ENCODE measurements around the gene ATP11B.

Gene ATP11B

DNA sequence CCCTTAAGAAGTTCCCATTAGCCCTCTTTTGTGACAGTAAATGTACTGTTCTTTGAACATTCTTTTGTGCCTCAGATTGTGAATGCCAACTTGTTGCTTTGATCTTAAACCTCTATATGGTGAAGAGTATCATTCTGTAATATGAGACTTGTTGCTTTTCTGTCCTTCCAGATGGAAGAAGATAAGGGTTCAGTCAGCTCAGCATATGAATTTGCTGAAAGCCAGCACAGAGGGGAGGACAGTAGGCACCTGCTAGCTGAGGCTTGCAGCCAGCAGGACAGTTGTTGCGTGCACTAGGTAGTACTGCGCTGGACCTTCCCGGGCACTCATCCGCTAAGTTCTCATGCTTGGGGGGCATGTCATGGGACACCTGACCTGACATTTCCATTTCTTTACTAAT is 112.3 kb downstream of the ATP11B start:
- Histone ChIP-seq H3K4me1 (ENCODE audit: control insufficient read depth, insufficient read depth, low read length, poor library complexity, severe bottlenecking) (peaks cover 2% of the 10 kb centered on the region), H3K27ac (ENCODE audit: insufficient read depth, low read length, poor library complexity, severe bottlenecking) (no peak overlapping the region), H3K4me3 (ENCODE audit: insufficient read depth, low read depth, low read length, poor library complexity, severe bottlenecking) (no peak overlapping the region), H3K36me3 (ENCODE audit: control insufficient read depth, insufficient read depth, low read length) (peaks cover 21% of the 10 kb centered on the region), H3K27me3 (replicated peaks; ENCODE audit: control insufficient read depth, insufficient read depth, low read length, poor library complexity, severe bottlenecking) (no peaks in the 10 kb centered on the region), H3K9me3 (ENCODE audit: control insufficient read depth, low read length) (no peaks in the 10 kb centered on the region)
- DNase-seq = no peak

DNA sequence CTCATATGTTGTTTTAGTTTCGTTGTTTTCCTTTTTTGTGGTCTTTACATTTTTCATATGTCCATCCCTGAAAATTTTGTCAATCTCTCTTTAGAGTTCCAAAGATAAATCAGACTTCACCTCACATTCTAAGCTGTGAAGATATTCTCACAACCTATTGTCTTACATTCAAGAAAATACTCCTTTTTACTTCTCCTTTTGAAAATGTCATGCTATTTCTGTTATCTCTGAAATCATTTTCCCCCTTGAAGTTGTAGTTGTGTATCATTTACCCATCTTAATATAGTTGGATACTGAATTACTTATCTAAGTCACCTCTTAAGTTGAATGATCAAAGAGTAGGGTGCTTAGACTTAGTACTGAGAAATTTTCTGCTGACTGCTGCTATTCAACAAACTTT is 112.7 kb downstream of the ATP11B start:
- Histone ChIP-seq H3K36me3 (ENCODE audit: control insufficient read depth, insufficient read depth, low read length) (peaks cover 21% of the 10 kb centered on the region), H3K4me1 (ENCODE audit: control insufficient read depth, insufficient read depth, low read length, poor library complexity, severe bottlenecking) (peaks cover 6% of the 10 kb centered on the region), H3K27me3 (replicated peaks; ENCODE audit: control insufficient read depth, insufficient read depth, low read length, poor library complexity, severe bottlenecking) (no peaks in the 10 kb centered on the region), H3K27ac (ENCODE audit: insufficient read depth, low read length, poor library complexity, severe bottlenecking) (no peak overlapping the region), H3K4me3 (ENCODE audit: insufficient read depth, low read depth, low read length, poor library complexity, severe bottlenecking) (no peak overlapping the region), H3K9me3 (ENCODE audit: control insufficient read depth, low read length) (no peaks in the 10 kb centered on the region)
- DNase-seq = no peak

DNA sequence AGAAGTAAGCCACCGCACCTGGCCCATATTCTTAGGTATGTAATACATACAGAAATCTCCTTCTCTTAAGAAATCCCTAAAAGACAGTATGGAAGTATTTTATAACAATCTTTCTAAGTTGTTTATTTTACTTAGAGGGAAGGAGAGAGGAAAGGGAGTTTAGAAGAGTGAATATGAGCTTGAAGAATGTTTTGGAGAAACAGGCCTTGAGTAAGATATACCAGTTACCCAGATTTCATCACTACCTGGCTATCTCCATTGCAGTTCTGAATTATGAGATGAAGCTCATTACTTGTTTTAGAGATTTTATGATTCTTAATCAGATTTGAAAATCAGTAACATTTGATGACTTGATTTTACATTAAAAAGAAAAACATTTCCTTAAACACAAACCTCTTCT is 115.2 kb downstream of the ATP11B start:
- H3K4me3 ChIP-seq (ENCODE audit: insufficient read depth, low read depth, low read length, poor library complexity, severe bottlenecking) = no peak overlapping the region
- H3K9me3 ChIP-seq (ENCODE audit: control insufficient read depth, low read length) = no peaks in the 10 kb centered on the region
- H3K27me3 ChIP-seq (replicated peaks; ENCODE audit: control insufficient read depth, insufficient read depth, low read length, poor library complexity, severe bottlenecking) = no peaks in the 10 kb centered on the region
- no peak for DNase-seq
- H3K4me1 ChIP-seq (ENCODE audit: control insufficient read depth, insufficient read depth, low read length, poor library complexity, severe bottlenecking) = peaks cover 11% of the 10 kb centered on the region
- no peak overlapping the region for H3K27ac ChIP-seq (ENCODE audit: insufficient read depth, low read length, poor library complexity, severe bottlenecking)
- H3K36me3 ChIP-seq (ENCODE audit: control insufficient read depth, insufficient read depth, low read length) = peaks cover 19% of the 10 kb centered on the region

DNA sequence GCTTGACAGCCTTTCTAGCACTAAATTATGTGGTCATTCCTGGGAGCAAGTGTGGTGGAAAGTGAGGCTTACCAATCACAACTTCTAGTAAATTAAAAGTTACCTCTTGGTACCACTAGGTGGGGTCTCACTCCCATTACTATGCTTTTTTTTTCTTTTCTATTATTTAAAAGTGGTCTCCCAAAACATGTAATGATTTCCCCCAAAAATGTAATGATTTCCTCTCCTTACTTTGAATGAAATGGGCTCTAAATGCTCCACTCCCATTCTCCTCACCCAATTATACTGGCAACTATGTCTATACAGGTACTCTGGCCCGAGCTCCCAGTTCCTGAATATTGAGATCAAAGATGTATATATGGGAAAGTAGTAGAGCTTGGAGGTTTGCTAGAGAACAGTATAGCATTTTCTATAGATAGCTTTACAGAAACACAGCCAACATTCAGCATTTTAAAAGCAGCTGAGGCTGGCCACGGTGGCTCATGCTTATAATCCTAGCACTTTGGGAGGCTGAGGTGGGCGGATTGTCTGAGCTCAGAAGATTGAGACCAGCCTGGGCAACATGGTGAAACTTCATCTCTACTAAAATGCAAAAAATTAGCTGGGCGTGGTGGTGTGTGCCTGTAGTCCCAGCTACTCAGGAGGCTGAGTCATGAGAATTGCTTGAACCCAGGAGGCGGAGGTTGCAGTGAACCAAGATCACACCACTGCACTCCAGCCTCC is 116.2 kb downstream of the ATP11B start:
- Histone ChIP-seq H3K9me3 (ENCODE audit: control insufficient read depth, low read length) (no peaks in the 10 kb centered on the region), H3K4me1 (ENCODE audit: control insufficient read depth, insufficient read depth, low read length, poor library complexity, severe bottlenecking) (peaks cover 14% of the 10 kb centered on the region), H3K4me3 (ENCODE audit: insufficient read depth, low read depth, low read length, poor library complexity, severe bottlenecking) (no peak overlapping the region), H3K27ac (ENCODE audit: insufficient read depth, low read length, poor library complexity, severe bottlenecking) (no peak overlapping the region), H3K27me3 (replicated peaks; ENCODE audit: control insufficient read depth, insufficient read depth, low read length, poor library complexity, severe bottlenecking) (no peaks in the 10 kb centered on the region), H3K36me3 (ENCODE audit: control insufficient read depth, insufficient read depth, low read length) (peaks cover 10% of the 10 kb centered on the region)
- no peak for DNase-seq

DNA sequence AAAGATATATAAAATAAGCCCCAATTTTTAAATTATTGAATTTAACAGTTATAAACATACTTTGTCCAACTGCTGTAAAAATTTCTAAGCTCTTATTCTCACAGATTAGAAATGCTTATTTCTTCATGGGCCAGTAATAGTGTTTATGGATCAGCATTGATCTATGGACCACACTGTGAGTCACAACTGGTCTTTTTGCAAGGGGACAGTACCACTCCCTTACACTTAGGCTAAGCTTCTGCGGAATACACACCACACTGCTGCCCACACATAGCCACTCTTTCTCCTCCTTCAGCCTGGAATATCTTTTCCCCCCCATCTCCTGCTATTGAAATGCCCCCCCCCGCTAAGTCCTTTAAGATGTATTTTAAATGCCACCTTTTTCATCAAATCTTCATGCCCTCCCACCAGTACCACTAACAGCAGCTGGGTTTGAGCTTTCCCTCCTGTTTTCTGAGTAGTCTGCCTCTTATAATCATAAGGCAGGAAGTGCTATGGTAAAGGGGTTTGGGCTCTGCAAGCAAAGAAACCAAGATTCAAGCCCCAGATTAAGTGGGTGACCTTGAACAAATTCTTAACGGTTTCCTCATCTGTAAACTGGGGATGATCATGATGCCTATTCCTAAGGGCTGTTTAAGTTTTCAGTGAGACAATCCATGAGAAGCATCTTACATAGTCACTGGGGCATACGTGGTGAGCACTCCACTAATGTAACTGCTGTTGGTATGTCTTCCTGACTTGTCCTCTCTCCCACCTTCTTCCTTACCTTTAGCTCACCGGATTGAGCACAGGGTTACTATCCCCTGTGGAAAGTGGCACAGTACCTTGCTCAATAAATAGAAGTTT is 117.9 kb downstream of the ATP11B start:
- no peak overlapping the region for H3K27ac ChIP-seq (ENCODE audit: insufficient read depth, low read length, poor library complexity, severe bottlenecking)
- no peak for DNase-seq
- peaks cover 18% of the 10 kb centered on the region for H3K4me1 ChIP-seq (ENCODE audit: control insufficient read depth, insufficient read depth, low read length, poor library complexity, severe bottlenecking)
- H3K9me3 ChIP-seq (ENCODE audit: control insufficient read depth, low read length) = no peaks in the 10 kb centered on the region
- no peaks in the 10 kb centered on the region for H3K27me3 ChIP-seq (replicated peaks; ENCODE audit: control insufficient read depth, insufficient read depth, low read length, poor library complexity, severe bottlenecking)
- H3K4me3 ChIP-seq (ENCODE audit: insufficient read depth, low read depth, low read length, poor library complexity, severe bottlenecking) = no peak overlapping the region
- peaks cover 10% of the 10 kb centered on the region for H3K36me3 ChIP-seq (ENCODE audit: control insufficient read depth, insufficient read depth, low read length)

DNA sequence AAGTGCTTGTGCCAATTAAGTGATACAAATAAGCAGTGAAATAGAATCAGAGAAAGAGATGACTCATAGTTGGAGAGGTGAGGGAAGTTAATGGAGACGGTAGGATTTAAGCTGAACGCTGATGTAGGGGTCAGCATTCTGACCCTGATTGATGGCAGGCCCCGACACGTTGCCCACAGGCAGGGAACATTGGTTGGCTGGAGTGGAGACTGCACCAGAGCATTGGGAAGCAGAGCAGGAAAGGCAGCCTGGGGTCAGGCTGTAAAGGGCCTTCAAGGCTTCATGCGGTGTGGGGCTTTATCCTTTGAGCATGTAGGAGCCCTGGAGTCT is 118.4 kb downstream of the ATP11B start:
- H3K9me3 ChIP-seq (ENCODE audit: control insufficient read depth, low read length) = no peaks in the 10 kb centered on the region
- H3K36me3 ChIP-seq (ENCODE audit: control insufficient read depth, insufficient read depth, low read length) = peaks cover 9% of the 10 kb centered on the region
- H3K4me3 ChIP-seq (ENCODE audit: insufficient read depth, low read depth, low read length, poor library complexity, severe bottlenecking) = no peak overlapping the region
- no peak for DNase-seq
- H3K27ac ChIP-seq (ENCODE audit: insufficient read depth, low read length, poor library complexity, severe bottlenecking) = no peak overlapping the region
- H3K27me3 ChIP-seq (replicated peaks; ENCODE audit: control insufficient read depth, insufficient read depth, low read length, poor library complexity, severe bottlenecking) = no peaks in the 10 kb centered on the region
- H3K4me1 ChIP-seq (ENCODE audit: control insufficient read depth, insufficient read depth, low read length, poor library complexity, severe bottlenecking) = peaks cover 18% of the 10 kb centered on the region

DNA sequence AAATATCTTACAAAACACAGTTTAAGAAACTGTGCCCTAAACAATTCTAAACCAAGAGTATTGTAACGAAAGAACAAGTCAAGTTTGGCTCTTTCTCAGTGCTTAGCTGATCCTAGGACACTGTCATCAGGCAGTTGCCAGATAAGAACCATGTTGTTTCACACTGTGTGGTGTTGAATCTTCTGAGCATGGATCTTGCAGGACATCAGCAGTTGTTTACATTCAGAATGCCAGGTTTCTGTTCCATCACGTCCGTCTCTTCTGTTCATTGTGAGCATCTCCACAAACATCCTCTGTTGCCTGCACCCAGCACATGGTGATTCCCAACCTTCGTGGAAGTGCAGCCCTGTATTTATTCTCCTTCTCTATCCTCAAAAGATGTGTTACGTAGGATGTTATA is 119.2 kb downstream of the ATP11B start:
- no peak overlapping the region for H3K27ac ChIP-seq (ENCODE audit: insufficient read depth, low read length, poor library complexity, severe bottlenecking)
- H3K4me1 ChIP-seq (ENCODE audit: control insufficient read depth, insufficient read depth, low read length, poor library complexity, severe bottlenecking) = peaks cover 18% of the 10 kb centered on the region
- H3K9me3 ChIP-seq (ENCODE audit: control insufficient read depth, low read length) = no peaks in the 10 kb centered on the region
- H3K36me3 ChIP-seq (ENCODE audit: control insufficient read depth, insufficient read depth, low read length) = peaks cover 9% of the 10 kb centered on the region
- DNase-seq = no peak
- H3K4me3 ChIP-seq (ENCODE audit: insufficient read depth, low read depth, low read length, poor library complexity, severe bottlenecking) = no peak overlapping the region
- no peaks in the 10 kb centered on the region for H3K27me3 ChIP-seq (replicated peaks; ENCODE audit: control insufficient read depth, insufficient read depth, low read length, poor library complexity, severe bottlenecking)

DNA sequence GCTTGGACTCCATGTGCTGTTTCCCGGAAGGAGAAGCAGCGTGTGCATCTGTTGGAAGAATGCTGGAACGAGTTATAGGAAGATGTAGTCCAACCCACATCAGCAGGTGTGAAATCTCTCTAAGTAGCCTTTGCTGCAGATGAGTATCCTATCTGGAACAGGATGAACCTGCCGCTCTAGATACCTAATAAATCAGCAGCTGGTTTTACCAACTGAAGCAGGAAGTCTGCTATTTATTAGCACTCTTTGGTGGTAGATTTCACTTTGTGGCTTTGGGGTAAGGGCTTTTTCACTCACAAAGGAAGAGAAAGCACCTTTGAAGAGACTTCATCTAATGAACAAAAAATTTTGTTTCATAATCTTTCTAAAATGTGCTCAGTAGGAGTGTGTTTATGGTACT is 120.6 kb downstream of the ATP11B start:
- DNase-seq = no peak
- peaks cover 14% of the 10 kb centered on the region for H3K36me3 ChIP-seq (ENCODE audit: control insufficient read depth, insufficient read depth, low read length)
- H3K27ac ChIP-seq (ENCODE audit: insufficient read depth, low read length, poor library complexity, severe bottlenecking) = peak overlapping the region; percentile 15
- H3K4me3 ChIP-seq (ENCODE audit: insufficient read depth, low read depth, low read length, poor library complexity, severe bottlenecking) = no peak overlapping the region
- H3K4me1 ChIP-seq (ENCODE audit: control insufficient read depth, insufficient read depth, low read length, poor library complexity, severe bottlenecking) = peaks cover 18% of the 10 kb centered on the region
- no peaks in the 10 kb centered on the region for H3K9me3 ChIP-seq (ENCODE audit: control insufficient read depth, low read length)
- H3K27me3 ChIP-seq (replicated peaks; ENCODE audit: control insufficient read depth, insufficient read depth, low read length, poor library complexity, severe bottlenecking) = no peaks in the 10 kb centered on the region

DNA sequence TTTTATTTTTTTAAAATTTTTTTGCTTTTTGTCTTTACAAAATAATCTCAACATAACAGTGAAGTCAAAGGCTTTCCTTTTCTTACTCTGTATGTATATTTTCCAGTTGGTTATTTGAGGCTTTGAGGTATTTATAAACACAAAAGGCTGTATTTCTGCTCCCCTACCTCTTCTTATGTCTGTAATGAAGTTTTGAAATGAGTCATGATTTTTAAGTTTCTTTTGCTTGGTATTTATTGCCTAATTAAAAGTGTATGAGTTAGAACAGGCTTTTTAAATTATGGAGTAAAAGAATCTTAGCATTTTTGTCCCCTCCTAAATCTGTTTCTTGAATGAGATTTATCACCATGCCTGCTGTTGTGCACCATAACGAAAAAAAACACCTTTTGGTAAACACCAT is 121.0 kb downstream of the ATP11B start:
- peak overlapping the region; percentile 15 for H3K27ac ChIP-seq (ENCODE audit: insufficient read depth, low read length, poor library complexity, severe bottlenecking)
- peaks cover 18% of the 10 kb centered on the region for H3K4me1 ChIP-seq (ENCODE audit: control insufficient read depth, insufficient read depth, low read length, poor library complexity, severe bottlenecking)
- no peak overlapping the region for H3K4me3 ChIP-seq (ENCODE audit: insufficient read depth, low read depth, low read length, poor library complexity, severe bottlenecking)
- peaks cover 14% of the 10 kb centered on the region for H3K36me3 ChIP-seq (ENCODE audit: control insufficient read depth, insufficient read depth, low read length)
- no peaks in the 10 kb centered on the region for H3K9me3 ChIP-seq (ENCODE audit: control insufficient read depth, low read length)
- no peaks in the 10 kb centered on the region for H3K27me3 ChIP-seq (replicated peaks; ENCODE audit: control insufficient read depth, insufficient read depth, low read length, poor library complexity, severe bottlenecking)
- no peak for DNase-seq

DNA sequence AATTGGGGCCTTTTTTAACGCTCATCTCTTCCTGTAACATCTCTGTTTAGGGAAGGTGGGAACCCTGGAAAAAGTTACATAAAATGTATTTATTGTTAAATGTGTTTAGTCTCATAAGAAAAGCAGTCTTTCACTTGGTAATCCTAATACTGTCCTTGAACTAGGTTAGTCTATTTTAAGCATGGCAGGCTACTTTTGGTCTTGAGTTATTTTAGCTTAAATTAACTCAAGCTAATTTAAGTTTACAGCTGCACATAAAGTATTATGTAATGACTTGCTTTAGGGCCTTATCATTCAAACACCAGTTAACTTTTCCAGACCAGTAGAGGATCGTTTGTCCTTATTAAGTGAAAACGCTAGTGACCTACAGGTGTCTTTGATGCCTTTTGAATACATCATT is 123.8 kb downstream of the ATP11B start:
- Histone ChIP-seq H3K27ac (ENCODE audit: insufficient read depth, low read length, poor library complexity, severe bottlenecking) (no peak overlapping the region), H3K27me3 (replicated peaks; ENCODE audit: control insufficient read depth, insufficient read depth, low read length, poor library complexity, severe bottlenecking) (no peaks in the 10 kb centered on the region), H3K4me1 (ENCODE audit: control insufficient read depth, insufficient read depth, low read length, poor library complexity, severe bottlenecking) (peaks cover 7% of the 10 kb centered on the region), H3K4me3 (ENCODE audit: insufficient read depth, low read depth, low read length, poor library complexity, severe bottlenecking) (no peak overlapping the region), H3K36me3 (ENCODE audit: control insufficient read depth, insufficient read depth, low read length) (peaks cover 14% of the 10 kb centered on the region), H3K9me3 (ENCODE audit: control insufficient read depth, low read length) (no peaks in the 10 kb centered on the region)
- DNase-seq = no peak

Measured in effector memory CD4-positive, alpha-beta T cell (primary cell).